ENCODE results near the gene NOP58.
"Not testable (repeated sequence)": the region's sequence is repeated elsewhere in the genome, so short reads cannot be mapped to it uniquely, and the experiment has no call there.

NOP58 gene

DNA sequence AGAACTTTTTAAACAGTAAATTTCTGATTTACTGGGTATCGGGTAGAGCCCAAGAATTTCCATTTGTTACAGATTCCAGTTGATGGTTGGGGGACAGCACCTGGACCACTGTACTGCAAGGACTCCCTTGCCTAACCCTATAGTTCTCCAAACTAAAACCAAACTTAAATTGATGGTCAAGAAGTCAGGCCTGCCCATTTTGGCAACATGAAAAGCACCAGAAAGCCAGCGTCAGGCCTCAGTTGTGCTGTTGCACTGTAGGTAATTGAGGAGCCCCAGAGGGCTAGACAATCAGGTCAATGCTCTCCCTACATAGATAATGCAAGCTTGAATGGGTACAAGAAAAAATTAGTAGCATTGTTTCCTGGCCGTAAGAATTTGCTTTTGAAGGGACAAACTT lies 40.5 kb downstream of the NOP58 start:
- DNase-seq: no peak

DNA sequence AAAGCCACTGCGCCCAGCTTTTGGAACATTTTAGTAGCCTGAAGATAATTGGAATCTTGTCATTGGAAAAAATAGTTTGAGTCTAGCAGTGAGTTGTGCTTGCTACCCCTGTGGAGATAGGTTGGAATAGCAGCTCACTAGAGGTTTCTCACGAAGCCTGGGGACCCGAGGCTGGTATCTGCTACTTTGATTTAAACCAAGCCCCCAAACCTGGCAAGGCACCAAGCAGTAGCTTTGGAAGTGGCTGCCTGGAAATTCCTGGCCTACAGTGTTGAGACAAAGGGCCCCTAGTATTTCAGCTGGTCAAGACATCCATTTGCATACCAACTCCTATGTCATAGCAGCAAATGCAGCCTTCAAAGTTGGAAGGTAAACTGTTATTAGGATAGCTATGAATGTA lies 42.1 kb downstream of the NOP58 start:
- DNase-seq: no peak

- DNase-seq: no peak
Measured at GRCh38 chr2:202311823-202312388, 46.3 kb downstream of the NOP58 start.

DNA sequence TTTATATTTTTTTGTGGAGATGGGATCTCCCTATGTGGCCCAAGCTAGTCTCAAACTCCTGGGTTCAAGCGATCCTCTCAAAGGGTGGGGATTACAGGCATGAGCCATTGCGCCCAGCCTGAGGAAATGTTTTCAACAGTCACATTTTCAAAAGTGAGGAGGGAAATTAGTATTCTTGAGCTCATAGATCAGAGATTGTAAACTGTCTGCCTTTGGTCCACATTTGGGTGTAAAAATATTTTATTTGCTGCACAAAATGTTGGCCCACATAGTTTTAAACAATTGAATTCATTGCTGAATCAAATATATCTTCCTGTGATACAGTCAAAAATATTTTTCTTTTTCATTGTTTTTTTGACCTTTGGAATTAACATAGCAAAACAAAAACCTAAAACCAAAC lies 48.6 kb downstream of the NOP58 start:
- DNase-seq: no peak

- DNase-seq: peak; percentile 94
Measured at GRCh38 chr2:202317080-202317857, 51.7 kb downstream of the NOP58 start.

- not testable (repeated sequence) for DNase-seq
Measured at GRCh38 chr2:202320362-202320761, 54.8 kb downstream of the NOP58 start.

GRCh38 chr2:202322435-202322834 lies 56.9 kb downstream of the NOP58 start:
- DNase-seq: no peak

DNA sequence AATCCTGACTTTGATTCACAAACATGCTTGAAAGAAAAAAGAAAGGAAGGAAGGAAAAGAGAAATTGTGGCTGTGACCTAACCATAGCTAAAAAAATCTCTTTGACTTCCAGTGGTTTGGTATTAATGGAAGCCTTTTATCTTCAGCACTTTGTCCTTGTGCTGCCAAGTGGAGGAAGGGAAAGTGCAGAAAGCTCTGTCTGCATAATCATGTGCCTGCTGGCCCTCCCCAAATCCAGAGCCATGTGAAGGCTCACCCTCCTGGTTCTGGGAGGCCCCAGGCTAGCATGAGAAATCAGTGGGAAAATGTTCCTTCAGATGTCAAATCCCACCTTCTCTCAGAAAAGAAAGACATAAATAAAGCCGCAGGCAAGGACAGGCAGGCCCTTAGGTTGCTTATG lies 62.3 kb downstream of the NOP58 start:
- no peak for DNase-seq

DNA sequence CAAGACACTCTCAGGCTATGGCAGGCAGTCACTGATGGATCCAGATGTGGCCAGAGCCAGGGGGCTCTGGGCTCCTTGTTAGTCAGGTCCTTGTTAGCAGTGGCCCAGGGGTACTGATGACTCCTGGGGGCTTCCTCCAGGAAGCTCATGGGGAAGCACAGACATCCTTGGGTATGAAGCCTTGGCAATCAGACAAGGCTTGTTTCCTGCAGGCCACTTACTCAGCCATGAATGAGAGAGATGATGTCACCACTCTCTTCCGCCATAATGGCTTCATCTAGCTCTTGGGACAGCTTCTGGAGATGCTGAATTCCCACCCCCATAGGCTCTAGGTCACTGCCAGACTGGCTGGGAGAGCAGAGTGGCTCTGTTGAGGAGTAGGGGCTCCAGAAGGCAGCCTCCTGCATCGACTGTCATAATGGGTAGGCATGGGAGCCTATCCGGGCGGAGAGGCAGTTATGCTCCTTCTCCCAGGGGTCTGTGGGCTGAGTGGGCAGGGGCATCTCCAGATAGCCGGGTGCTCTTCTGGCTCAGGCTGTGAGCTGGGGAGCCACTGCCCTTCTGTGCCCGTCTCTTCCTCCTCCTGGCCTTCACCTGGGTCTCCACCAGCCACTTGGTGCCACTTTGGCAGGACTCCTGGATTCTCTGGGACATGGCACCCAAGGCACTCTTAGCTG lies 70.4 kb downstream of the NOP58 start:
- DNase-seq: peak; percentile 27

- DNase-seq: no peak
Measured at GRCh38 chr2:202337151-202337550, 71.6 kb downstream of the NOP58 start.

DNA sequence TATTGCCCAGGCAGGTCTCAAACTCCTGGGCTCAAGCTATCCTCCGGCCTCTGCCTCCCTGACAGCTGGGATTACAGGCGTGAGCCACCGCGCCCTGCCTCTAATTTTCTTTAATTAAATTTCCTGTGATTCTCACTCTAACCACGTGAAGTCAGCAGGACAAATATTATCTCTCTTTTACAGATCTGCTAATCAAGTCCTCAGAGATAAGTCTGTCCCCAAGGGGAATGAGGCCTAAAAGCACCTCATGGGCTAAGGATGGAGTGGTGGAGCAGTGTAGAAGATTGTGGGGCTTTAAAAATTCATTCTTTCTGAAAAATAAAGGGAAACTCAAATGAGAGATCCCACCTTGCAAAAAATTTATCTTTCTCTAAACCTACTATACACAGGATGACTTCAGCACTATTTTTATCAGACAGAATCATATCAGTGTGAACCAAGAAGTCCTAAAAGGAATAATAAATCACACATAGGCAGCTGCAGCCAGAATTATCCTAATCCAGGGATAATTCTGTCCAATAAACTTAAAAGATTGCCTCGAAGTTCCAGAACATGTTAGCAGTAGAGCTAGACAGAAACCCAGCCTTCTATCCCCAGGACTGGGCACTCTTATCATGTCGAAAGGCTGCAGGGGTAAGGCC lies 72.3 kb downstream of the NOP58 start:
- no peak for DNase-seq

DNA sequence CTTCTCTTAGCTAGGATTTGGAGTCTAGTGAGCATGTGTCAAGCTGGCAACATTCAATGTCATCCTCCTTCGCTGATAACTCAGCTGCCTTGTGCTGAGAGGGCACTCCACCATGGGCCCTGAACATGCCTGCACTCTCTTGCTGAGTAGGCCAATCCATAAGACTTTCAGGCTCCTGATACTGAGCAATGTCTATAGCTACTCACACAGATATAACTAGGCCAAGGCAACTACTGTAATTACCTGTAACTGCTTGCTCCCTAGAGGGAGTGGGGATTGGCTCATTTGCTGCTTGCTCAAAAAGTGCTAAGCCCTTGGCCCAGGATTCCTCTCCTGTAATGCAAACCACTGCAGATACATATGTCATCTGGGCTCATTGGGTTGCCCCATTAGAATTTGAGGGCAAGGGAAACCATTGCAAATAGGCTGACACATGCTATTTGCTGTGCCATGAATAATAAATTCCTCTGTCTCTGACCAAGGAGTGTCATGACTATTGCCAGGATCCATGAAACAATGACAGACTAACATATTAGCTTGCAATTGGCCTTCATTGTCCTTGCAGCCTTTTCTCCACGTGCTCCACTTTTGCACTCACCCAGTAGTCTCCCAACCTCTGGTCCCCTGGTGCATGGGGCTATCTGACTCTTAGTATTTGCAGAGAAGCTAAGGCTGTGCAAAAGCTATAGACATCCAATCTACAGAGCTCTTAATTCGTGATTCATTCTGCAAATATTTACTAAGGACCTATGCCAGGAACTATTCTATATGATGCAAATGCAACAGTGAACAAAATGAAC lies 73.7 kb downstream of the NOP58 start:
- DNase-seq: peak; percentile 88

- no peak for DNase-seq
Measured at GRCh38 chr2:202344178-202344577, 78.6 kb downstream of the NOP58 start.

GRCh38 chr2:202346180-202346579 lies 80.6 kb downstream of the NOP58 start:
- no peak for DNase-seq
